Measurements from ENCODE around the gene ARID3A. TPM values are rescaled to one million over a fixed set of nuclear protein-coding genes. Genes with fewer than 3 reads are reported as not detected.

Gene ARID3A
- total and polyA plus RNA-seq, 2 donors (not counting 3 experiments of a cell fraction or from before 2014, with no cell fraction given), result 5.4 to 13.2 TPM

DNA sequence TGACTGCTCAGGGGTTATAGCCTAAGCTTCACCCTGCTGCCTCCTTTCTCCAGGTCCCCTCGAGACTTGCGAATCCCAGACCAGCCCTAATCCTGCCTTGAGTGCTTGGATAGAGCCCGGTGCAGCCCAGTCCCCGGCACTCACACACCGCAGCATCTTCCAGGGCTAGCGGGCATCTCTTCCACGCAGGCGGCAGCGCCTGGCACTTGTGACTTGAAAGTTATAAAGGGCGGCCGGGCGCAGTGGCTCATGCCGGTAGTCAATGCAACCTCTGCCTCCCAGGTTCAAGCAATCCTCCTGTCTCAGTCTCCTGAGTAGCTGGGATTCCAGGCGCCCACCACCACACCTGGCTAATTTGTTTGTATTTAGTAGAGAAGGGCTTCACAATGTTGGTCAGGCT lies 60.2 kb downstream of the ARID3A start:
- peaks cover 0 to 11% of the 10 kb centered on the region in 2 experiments for H3K36me3 ChIP-seq (ENCODE audit: control insufficient read depth in 2 of 2, extremely low read depth in 1 of 2, insufficient read depth in 2 of 2, low read length in 2 of 2)
- H3K79me2 ChIP-seq (ENCODE audit: control insufficient read depth, insufficient read depth, low read length), result peaks cover 9% of the 10 kb centered on the region
- ChIA-PET CTCF (no interaction called here), POLR2A (no interaction called here)
- H3K4me2 ChIP-seq (ENCODE audit: insufficient read depth, low read length), result no peak overlapping the region
- intact Hi-C loops (cut with micrococcal nuclease), result no loop called here
- H3K4me1 ChIP-seq (ENCODE audit: control insufficient read depth, extremely low read depth, insufficient read depth, low read length), result peaks cover 11% of the 10 kb centered on the region
- no peaks in the 10 kb centered on the region for H4K20me1 ChIP-seq (replicated peaks; ENCODE audit: control insufficient read depth, extremely low read depth, insufficient read depth, low read length)
- H3K9me1 ChIP-seq (replicated peaks; ENCODE audit: control insufficient read depth, extremely low read depth, insufficient read depth, low read length), result no peaks in the 10 kb centered on the region
- no peaks in the 10 kb centered on the region for H3K9me3 ChIP-seq (replicated peaks; ENCODE audit: control insufficient read depth, insufficient read depth, low read length)
- no peak overlapping the region for H3K9ac ChIP-seq (replicated peaks; ENCODE audit: extremely low read depth, insufficient read depth, low read length)
- H3K4me3 ChIP-seq (replicated peaks in 1 of 3; ENCODE audit: insufficient read depth in 1 of 3, low read depth in 1 of 3, low read length in 3 of 3), result no peak overlapping the region
- no peak overlapping the region for H3K27ac ChIP-seq (ENCODE audit: insufficient read depth, low read depth, low read length)
- dilution Hi-C loops (cut with MboI; ENCODE audit: extremely low pct_ligation_motif_present, low sequenced_read_pairs), result no loop called here
- no peaks in the 10 kb centered on the region for H3K27me3 ChIP-seq (ENCODE audit: control insufficient read depth in 2 of 2, insufficient read depth in 2 of 2, low read length in 2 of 2)
- FAIRE-seq (no peak), DNase-seq (ENCODE audit: low read depth, low spot score) (no peak)
- BruUV-seq (replicated peaks), result no TSS peak
- no peak overlapping the region for H2AFZ ChIP-seq (ENCODE audit: low read depth, low read length)
- TF ChIP-seq MYC (IDR thresholded peaks at IDR 0.05; ENCODE audit: low read depth, low read length) (no peak), JUN (IDR thresholded peaks at IDR 0.05; ENCODE audit: borderline replicate concordance, insufficient read depth, insufficient read length, low read depth) (no peak), FOS (IDR thresholded peaks at IDR 0.05; ENCODE audit: borderline replicate concordance, insufficient read depth, low read length) (no peak), GATA2 (IDR thresholded peaks at IDR 0.05; ENCODE audit: insufficient read depth, insufficient read length, low read depth, low read length) (no peak), POLR2AphosphoS5 (IDR thresholded peaks at IDR 0.05; ENCODE audit: insufficient read depth, low read depth, low read length) (no peak), EZH2 (IDR thresholded peaks at IDR 0.05; ENCODE audit: borderline replicate concordance, low read depth, low read length, severe bottlenecking) (no peak), POLR2A (IDR thresholded peaks at IDR 0.05; ENCODE audit: low read depth, low read length) (no peak)

- FAIRE-seq (no peak), DNase-seq (ENCODE audit: low read depth, low spot score) (no peak)
- Histone ChIP-seq H4K20me1 (replicated peaks; ENCODE audit: control insufficient read depth, extremely low read depth, insufficient read depth, low read length) (no peaks in the 10 kb centered on the region), H3K27ac (ENCODE audit: insufficient read depth, low read depth, low read length) (no peak overlapping the region), H3K9me1 (replicated peaks; ENCODE audit: control insufficient read depth, extremely low read depth, insufficient read depth, low read length) (no peaks in the 10 kb centered on the region), H3K4me3 (replicated peaks in 1 of 3; ENCODE audit: insufficient read depth in 1 of 3, low read depth in 1 of 3, low read length in 3 of 3) (no peak overlapping the region), H3K4me1 (ENCODE audit: control insufficient read depth, extremely low read depth, insufficient read depth, low read length) (peaks cover 9% of the 10 kb centered on the region), H3K36me3 (ENCODE audit: control insufficient read depth in 2 of 2, extremely low read depth in 1 of 2, insufficient read depth in 2 of 2, low read length in 2 of 2) (peaks cover 0 to 12% of the 10 kb centered on the region in 2 experiments), H3K4me2 (ENCODE audit: insufficient read depth, low read length) (no peak overlapping the region), H3K27me3 (ENCODE audit: control insufficient read depth in 2 of 2, insufficient read depth in 2 of 2, low read length in 2 of 2) (no peaks in the 10 kb centered on the region), H3K9me3 (replicated peaks; ENCODE audit: control insufficient read depth, insufficient read depth, low read length) (no peaks in the 10 kb centered on the region), H2AFZ (ENCODE audit: low read depth, low read length) (no peak overlapping the region), H3K79me2 (ENCODE audit: control insufficient read depth, insufficient read depth, low read length) (peaks cover 9% of the 10 kb centered on the region), H3K9ac (replicated peaks; ENCODE audit: extremely low read depth, insufficient read depth, low read length) (no peak overlapping the region)
- intact Hi-C loops (cut with micrococcal nuclease), result no loop called here
- BruUV-seq (replicated peaks), result no TSS peak
- dilution Hi-C loops (cut with MboI; ENCODE audit: extremely low pct_ligation_motif_present, low sequenced_read_pairs), result no loop called here
- ChIA-PET CTCF (interaction anchor here (1.4 kb wide), 1 partner anchor 124 kb away, joined by 3 read pairs; no protein-coding TSS in a partner anchor), POLR2A (no interaction called here)
- no peak for TF ChIP-seq JUN (IDR thresholded peaks at IDR 0.05; ENCODE audit: borderline replicate concordance, insufficient read depth, insufficient read length, low read depth)
- TF ChIP-seq, protein P1, sequence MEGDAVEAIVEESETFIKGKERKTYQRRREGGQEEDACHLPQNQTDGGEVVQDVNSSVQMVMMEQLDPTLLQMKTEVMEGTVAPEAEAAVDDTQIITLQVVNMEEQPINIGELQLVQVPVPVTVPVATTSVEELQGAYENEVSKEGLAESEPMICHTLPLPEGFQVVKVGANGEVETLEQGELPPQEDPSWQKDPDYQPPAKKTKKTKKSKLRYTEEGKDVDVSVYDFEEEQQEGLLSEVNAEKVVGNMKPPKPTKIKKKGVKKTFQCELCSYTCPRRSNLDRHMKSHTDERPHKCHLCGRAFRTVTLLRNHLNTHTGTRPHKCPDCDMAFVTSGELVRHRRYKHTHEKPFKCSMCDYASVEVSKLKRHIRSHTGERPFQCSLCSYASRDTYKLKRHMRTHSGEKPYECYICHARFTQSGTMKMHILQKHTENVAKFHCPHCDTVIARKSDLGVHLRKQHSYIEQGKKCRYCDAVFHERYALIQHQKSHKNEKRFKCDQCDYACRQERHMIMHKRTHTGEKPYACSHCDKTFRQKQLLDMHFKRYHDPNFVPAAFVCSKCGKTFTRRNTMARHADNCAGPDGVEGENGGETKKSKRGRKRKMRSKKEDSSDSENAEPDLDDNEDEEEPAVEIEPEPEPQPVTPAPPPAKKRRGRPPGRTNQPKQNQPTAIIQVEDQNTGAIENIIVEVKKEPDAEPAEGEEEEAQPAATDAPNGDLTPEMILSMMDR (IDR thresholded peaks at IDR 0.05; ENCODE audit: extremely low read depth in 1 of 2, insufficient read depth in 1 of 2, low read depth in 1 of 2, low read length in 2 of 2), result no peak
- TF ChIP-seq MYC (IDR thresholded peaks at IDR 0.05; ENCODE audit: low read depth, low read length), result no peak
- no peak for TF ChIP-seq GATA2 (IDR thresholded peaks at IDR 0.05; ENCODE audit: insufficient read depth, insufficient read length, low read depth, low read length)
- TF ChIP-seq EZH2 (IDR thresholded peaks at IDR 0.05; ENCODE audit: borderline replicate concordance, low read depth, low read length, severe bottlenecking), result no peak
- no peak for TF ChIP-seq POLR2AphosphoS5 (IDR thresholded peaks at IDR 0.05; ENCODE audit: insufficient read depth, low read depth, low read length)
- TF ChIP-seq POLR2A (IDR thresholded peaks at IDR 0.05; ENCODE audit: low read depth, low read length), result no peak
- no peak for TF ChIP-seq FOS (IDR thresholded peaks at IDR 0.05; ENCODE audit: borderline replicate concordance, insufficient read depth, low read length)
- no peak for TF ChIP-seq MAX (IDR thresholded peaks at IDR 0.05; ENCODE audit: insufficient read depth, insufficient read length)
These were observed 62.2 kb downstream of the ARID3A start for GRCh38 chr19:988081-988480.
